Right ventricle myocardium superior (tissue), 1 donor: Measurements from ENCODE around the gene TLE2. TPM values are rescaled to one million over a fixed set of nuclear protein-coding genes. Genes with fewer than 3 reads are reported as not detected.
A peak's percentile ranks its signal among the peaks of the same experiment; 100 is the strongest.
"Not testable (repeated sequence)": the region's sequence is repeated elsewhere in the genome, so short reads cannot be mapped to it uniquely, and the experiment has no call there.

ENCODE experiments used
- ATAC-seq: fragments of 200-7000 bp; cut with Tn5 transposase; one replicate; pipeline ENCODE4 v1.9.1; 2020; ENCODE audit warnings: mild to moderate bottlenecking; ENCODE audit not compliant: poor library complexity
- DNase-seq: peaks from one replicate; pipeline ENCODE4 v3.0.0-alpha.2; 2020
- intact Hi-C: fragments of 100-400 bp; cut with DNase I; formaldehyde crosslinking; loops from one replicate; pipeline ENCODE4 v1.11.2; 2022
- total RNA-seq: library from RNA; stranded (reverse); fragmentation: NEBNext Ultra II Directional; extraction: Animal tissue kit (Norgen Biotek cat#: 25700); gene quantifications from one replicate; pipeline ENCODE4 v1.2.1, GENCODE V29; 2021
- donor health status: DM: no; HTN: yes; CAD: no; lungs with severe emphysema.

Gene TLE2
- total RNA-seq, 1 donor from 2014 or later: 55.7 TPM

GRCh38 chr19:3058009-3058820, 29.1 kb upstream of the TLE2 start:
- no peak for DNase-seq
- ATAC-seq: no peak
- intact Hi-C loops: no loop called here

GRCh38 chr19:3057275-3057714, 28.2 kb upstream of the TLE2 start:
- intact Hi-C loops: no loop called here
- ATAC-seq (peak; percentile 75), DNase-seq (peak; percentile 94)

DNA sequence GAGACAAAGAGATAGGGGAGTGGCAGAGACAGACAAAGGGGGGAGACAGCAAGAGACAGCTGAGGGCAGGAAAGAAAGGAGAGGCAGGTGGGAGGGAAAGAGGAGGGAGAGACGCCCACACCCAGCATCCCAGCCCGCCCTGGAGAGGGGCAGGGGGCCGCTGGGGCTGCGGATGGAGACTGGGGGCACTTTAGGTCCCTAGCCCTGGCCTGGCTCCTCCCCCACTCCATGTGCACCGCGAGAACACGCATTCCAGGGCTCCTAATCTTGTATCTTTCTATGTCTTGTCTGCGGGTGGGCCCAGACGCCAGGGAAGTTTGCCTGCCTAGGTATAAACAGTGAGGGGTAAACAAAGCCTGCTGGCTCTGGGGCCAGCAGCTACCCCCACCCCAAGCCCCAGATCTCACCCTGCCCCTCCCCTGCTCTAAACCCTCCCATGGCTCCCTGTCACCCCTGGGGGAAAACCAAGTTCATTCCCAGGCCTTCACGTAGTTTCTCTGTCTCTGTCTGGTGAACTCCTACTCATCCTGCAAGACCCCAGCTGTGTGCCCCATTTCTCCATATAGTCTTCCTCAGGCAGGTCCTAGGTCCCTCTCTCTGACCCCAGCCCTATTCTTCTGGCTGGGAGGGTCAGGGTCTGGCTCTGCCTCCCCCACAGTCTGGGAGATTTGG, 27.5 kb upstream of the TLE2 start:
- DNase-seq: no peak
- no peak for ATAC-seq
- intact Hi-C loops: no loop called here

- intact Hi-C loops: no loop called here
- DNase-seq: no peak
These were observed 26.8 kb upstream of the TLE2 start for GRCh38 chr19:3055741-3056416.

GRCh38 chr19:3054972-3055740, 26.1 kb upstream of the TLE2 start:
- DNase-seq (no peak), ATAC-seq (no peak)
- intact Hi-C loops: no loop called here

More at GRCh38 chr19:3055741-3056416, 26.8 kb upstream of the TLE2 start:
- ATAC-seq: no peak

- intact Hi-C loops: no loop called here
These were observed 25.3 kb upstream of the TLE2 start for GRCh38 chr19:3054265-3054971.

GRCh38 chr19:3053780-3054179, 24.7 kb upstream of the TLE2 start:
- intact Hi-C loops: no loop called here
- ATAC-seq (no peak), DNase-seq (no peak)

More at GRCh38 chr19:3054265-3054971, 25.3 kb upstream of the TLE2 start:
- ATAC-seq: no peak
- DNase-seq: no peak

- no peak for DNase-seq
These were observed 24.1 kb upstream of the TLE2 start for GRCh38 chr19:3053218-3053621.

GRCh38 chr19:3050016-3050415, 20.9 kb upstream of the TLE2 start:
- DNase-seq, ATAC-seq, intact Hi-C loops: not testable (repeated sequence)

More at GRCh38 chr19:3053218-3053621, 24.1 kb upstream of the TLE2 start:
- intact Hi-C loops: no loop called here
- no peak for ATAC-seq

GRCh38 chr19:3049089-3049488, 20.0 kb upstream of the TLE2 start:
- no peak for ATAC-seq
- DNase-seq: no peak
- intact Hi-C loops: no loop called here

- intact Hi-C loops: no loop called here
- DNase-seq: no peak
- no peak for ATAC-seq
These were observed 19.1 kb upstream of the TLE2 start for GRCh38 chr19:3048190-3048533.

- ATAC-seq (peak; percentile 77), DNase-seq (peak; percentile 90)
- intact Hi-C loops: no loop called here
These were observed 18.6 kb upstream of the TLE2 start for GRCh38 chr19:3047496-3048189.

DNA sequence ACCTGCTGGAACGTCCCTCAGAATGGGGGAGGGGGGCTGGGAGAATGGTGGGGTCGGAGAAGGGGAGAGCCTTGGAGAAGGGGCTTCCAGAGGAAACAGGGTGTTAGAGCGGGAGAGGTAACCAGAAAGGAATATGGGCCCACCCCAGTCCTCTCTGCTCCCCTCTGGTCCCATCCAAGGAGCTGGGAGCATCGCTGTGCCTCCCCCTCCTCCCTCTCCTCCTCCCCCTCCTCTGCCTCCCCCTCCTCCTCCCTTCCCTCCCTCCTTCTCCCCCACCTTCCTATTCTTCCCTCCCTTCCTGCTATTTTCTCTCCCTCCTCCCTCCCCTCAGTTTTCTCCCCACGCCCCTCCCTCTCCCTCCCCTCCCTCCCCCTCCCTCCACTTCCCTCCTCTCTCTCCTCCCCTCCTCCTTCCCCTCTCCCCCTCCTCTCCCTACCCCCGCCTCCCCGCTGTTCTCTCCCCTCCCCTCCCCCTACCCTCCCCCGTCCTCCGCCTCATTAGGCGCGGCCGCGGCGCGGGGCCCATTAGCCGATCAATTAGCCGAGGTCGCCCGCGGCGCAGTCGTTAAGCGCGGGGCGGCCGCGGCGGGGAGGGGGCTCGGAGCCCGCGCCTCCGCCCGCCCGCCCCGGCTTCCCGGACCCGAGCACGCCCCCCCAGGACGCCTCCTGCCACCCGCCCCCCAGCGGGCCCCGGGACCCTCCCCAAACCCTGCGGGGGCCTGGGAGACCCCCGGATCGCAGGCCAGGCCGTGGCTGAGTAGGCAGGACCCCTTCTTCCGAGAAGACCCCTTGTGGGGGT, 17.8 kb upstream of the TLE2 start:
- intact Hi-C loops: no loop called here
- ATAC-seq (peak; percentile 36), DNase-seq (peak; percentile 62)

DNA sequence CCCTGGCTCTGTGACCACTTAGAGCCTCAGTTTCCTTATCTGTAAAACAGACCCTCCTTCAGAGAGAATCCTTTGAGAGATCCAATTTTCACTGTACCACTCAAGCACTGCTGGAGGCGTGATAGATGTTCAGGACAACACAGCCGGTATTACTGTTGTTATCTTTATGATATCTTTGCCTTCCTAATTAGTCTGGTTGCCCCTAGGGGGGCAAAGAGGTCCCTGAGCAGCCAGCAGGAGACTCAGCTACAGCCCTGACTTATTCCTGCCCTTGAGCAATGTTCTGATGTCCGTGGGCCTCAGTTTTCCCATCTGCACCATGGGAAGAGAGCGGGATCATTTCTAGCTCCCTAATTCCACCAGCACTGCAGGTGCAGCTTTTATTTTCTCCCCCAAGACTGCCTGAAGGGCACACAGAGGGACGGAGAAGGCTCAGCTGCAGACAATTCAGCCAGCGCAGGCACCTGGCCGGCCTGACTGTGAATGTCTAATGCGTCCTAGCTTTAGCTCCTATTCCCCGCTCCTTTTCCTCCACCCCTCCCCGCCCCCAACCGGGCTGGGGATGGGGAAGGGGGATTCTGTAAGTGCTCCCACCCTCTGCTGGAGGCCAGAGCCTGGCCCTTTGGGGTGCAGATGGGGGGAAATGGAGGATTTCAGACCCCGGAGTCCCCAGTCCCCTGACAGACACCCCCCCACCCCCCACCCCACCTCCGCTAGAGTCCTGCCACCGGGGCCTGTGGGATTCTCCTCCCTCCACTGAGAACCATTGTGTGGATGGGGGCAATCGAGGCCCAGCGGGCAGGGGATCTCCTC, 17.0 kb upstream of the TLE2 start:
- ATAC-seq: peak; percentile 3
- DNase-seq: no peak
- intact Hi-C loops: no loop called here

- DNase-seq: no peak
- no peak for ATAC-seq
- intact Hi-C loops: no loop called here
These were observed 16.1 kb upstream of the TLE2 start for GRCh38 chr19:3045191-3045590.

DNA sequence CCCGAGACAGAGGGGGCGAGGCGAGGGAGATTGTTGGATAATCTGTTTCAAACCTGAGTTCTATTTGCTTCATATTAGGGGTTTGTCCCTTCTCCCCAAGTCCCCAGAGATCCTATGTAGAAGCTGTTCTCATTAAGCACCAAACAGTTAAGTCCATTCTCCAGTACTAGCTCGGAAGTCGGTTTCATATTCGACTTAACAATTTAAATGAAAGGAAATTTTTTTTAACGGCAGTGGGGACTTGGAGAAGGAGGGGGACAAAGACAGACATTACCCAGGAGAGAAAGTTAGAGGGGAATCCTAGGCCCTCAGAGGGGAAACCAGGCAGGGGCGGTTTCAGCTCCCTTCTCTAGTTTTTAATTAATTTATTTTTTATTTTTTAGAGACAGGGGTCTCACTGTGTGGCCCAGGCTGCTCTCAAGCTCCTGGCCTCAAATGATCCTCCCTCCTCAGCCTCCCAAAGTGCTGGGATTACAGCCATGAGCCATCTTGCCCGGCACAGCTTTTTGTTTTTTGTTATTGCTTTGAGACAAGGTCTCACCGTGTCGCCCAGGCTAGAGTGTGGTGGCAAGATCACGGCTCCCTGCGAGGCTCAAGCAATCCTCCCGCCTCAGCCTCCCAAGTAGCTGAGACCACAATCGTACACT, 13.7 kb upstream of the TLE2 start:
- intact Hi-C loops: no loop called here
- DNase-seq (no peak), ATAC-seq (no peak)
